CD4-positive, CD25-positive, alpha-beta regulatory T cell (primary cell): Measurements from ENCODE around the gene AHNAK2. TPM values are rescaled to one million over a fixed set of nuclear protein-coding genes. Genes with fewer than 3 reads are reported as not detected.

ENCODE experiments used
- ATAC-seq, 2 donors: fragments of 150-1000 bp; cut with Tn5 transposase; one replicate each; pipeline ENCODE4 v1.10.0; 2021; ENCODE audit warnings: low read depth in 2 of 2, moderate number of reproducible peaks in 2 of 2, moderate library complexity in 1 of 2
- DNase-seq, 3 donors: peaks; one replicate each; pipeline versions ENCODE4 v3.0.0 to v3.0.0-alpha.2; 2012 to 2022; ENCODE audit warnings: mixed read lengths in 1 of 3
- H3K27ac ChIP-seq: one replicate; pipeline ENCODE4 v1.7.0; 2013; ENCODE audit warnings: mild to moderate bottlenecking, low read length; ENCODE audit not compliant: insufficient read depth, poor library complexity, severe bottlenecking
- H3K27me3 ChIP-seq: one replicate; pipeline ENCODE4 v1.7.0; 2013; ENCODE audit warnings: low read length; ENCODE audit not compliant: control insufficient read depth, insufficient read depth
- H3K36me3 ChIP-seq: one replicate; pipeline ENCODE4 v1.7.0; 2013; ENCODE audit warnings: mild to moderate bottlenecking, low read length, moderate library complexity; ENCODE audit not compliant: control insufficient read depth, insufficient read depth
- H3K4me1 ChIP-seq: 2 replicates; pipeline ENCODE4 v1.7.0; 2013; ENCODE audit warnings: mild to moderate bottlenecking, low read length; ENCODE audit not compliant: insufficient read depth, control insufficient read depth, poor library complexity, severe bottlenecking
- H3K4me3 ChIP-seq: one replicate; pipeline ENCODE4 v1.7.0; 2013; ENCODE audit warnings: low read depth, mild to moderate bottlenecking, low read length, moderate library complexity
- H3K9me3 ChIP-seq, 2 experiments: 1 replicate in 1 of 2; 2 replicates in 1 of 2; pipeline ENCODE4 v1.7.0; 2013; ENCODE audit warnings: low read length in 2 of 2, mild to moderate bottlenecking in 1 of 2, moderate library complexity in 1 of 2; ENCODE audit not compliant: control insufficient read depth in 2 of 2
- H3K27ac Mint-ChIP-seq, 3 donors: one replicate each; pipeline ENCODE4 v1.8.0; 2020 to 2022; ENCODE audit warnings: mild to moderate bottlenecking in 3 of 3, mixed read lengths in 3 of 3, moderate library complexity in 2 of 3
- H3K27me3 Mint-ChIP-seq: one replicate; pipeline ENCODE4 v1.8.0; 2022; ENCODE audit warnings: mild to moderate bottlenecking, mixed read lengths
- H3K36me3 Mint-ChIP-seq: one replicate; pipeline ENCODE4 v1.8.0; 2020; ENCODE audit warnings: mixed read lengths
- H3K4me1 Mint-ChIP-seq, 4 donors: one replicate each; pipeline ENCODE4 v1.8.0; 2020 to 2022; ENCODE audit warnings: mixed read lengths in 4 of 4, mild to moderate bottlenecking in 1 of 4
- H3K4me3 Mint-ChIP-seq, 4 donors: one replicate each; pipeline ENCODE4 v1.8.0; 2020 to 2022; ENCODE audit warnings: mild to moderate bottlenecking in 4 of 4, mixed read lengths in 4 of 4, moderate library complexity in 3 of 4
- H3K9me3 Mint-ChIP-seq, 7 donors: one replicate each; pipeline ENCODE4 v1.8.0; 2020 to 2022; ENCODE audit warnings: mixed read lengths in 7 of 7, mild to moderate bottlenecking in 3 of 7, moderate library complexity in 2 of 7
- polyA plus RNA-seq, 4 donors: library from polyadenylated mRNA; unstranded; fragments of 300-500 nt; fragmentation: Illumina TruSeq; gene quantifications; one replicate each; pipeline ENCODE4 v1.2.3, GENCODE V29; 2021
- total RNA-seq: library from RNA; stranded (reverse); gene quantifications from one replicate; pipeline ENCODE4 v1.2.3, GENCODE V29; 2022

Gene AHNAK2
- total and polyA plus RNA-seq, 5 donors from 2014 or later = not detected

DNA sequence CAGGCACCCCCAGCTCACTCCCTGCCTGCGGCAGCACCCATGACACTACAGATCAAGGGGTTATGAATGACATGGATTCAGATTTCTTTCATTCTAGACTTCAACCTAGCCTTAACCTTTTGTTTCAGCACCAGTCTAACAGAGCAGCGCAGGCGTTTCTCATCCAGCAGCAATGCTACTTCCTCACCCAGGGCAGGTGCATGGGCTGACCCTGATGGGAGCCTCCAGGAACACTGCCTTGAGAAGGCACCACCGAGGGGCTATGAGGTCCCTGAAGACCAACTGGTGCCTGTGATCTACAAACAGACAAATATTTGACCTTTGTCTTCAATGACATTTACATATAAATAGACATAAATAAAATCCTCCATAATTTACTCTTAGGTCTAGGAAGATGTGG, 31.9 kb upstream of the AHNAK2 start:
- DNase-seq (no peak), ATAC-seq (no peak)
- Mint-ChIP-seq H3K4me3 (no peak overlapping the region), H3K36me3 (peaks cover 12% of the 10 kb centered on the region), H3K27ac (no peak overlapping the region), H3K4me1 (peaks cover 7 to 33% (median 20%) of the 10 kb centered on the region in 4 donors), H3K27me3 (no peaks in the 10 kb centered on the region), H3K9me3 (no peaks in the 10 kb centered on the region)
- no peaks in the 10 kb centered on the region for H3K9me3 ChIP-seq
- H3K27me3 ChIP-seq = no peaks in the 10 kb centered on the region
- H3K4me3 ChIP-seq = no peak overlapping the region
- no peak overlapping the region for H3K27ac ChIP-seq
- peaks cover 40% of the 10 kb centered on the region for H3K36me3 ChIP-seq
- H3K4me1 ChIP-seq = peaks cover 21% of the 10 kb centered on the region

DNA sequence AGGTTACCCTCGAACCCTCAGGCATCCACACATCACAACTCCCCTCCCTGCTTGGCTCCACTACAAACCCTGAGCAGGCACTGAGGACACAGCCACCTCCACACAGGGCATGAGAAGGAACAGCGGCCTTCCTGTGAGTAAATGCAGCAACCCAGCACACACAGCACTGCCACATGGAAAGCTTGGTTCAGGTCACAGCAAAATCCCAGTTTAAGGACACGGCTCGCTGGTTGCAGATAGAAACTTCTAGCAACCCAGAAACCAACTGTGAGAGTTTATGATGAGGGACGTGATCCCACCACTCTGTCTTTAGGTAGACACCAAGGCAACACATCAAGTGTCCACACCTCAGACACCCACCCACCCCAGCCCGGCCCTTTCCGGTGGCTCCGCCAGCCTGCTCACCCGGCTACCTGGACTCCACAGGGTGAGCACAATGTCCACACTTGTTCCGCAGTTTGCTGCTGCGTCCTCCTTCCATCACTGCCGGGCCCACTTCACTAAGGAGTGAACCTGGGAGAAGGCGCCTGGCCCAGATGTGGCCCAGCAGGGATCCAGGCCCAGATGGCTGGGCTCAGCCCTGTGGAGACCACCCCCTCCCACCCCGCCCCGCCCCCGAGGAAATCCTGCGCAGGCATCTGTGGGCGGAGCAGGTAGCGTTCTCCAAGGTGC, 29.6 kb upstream of the AHNAK2 start:
- ATAC-seq = no peak
- Histone ChIP-seq H3K27ac (no peak overlapping the region), H3K4me1 (peaks cover 7% of the 10 kb centered on the region), H3K9me3 (no peaks in the 10 kb centered on the region), H3K27me3 (no peaks in the 10 kb centered on the region), H3K4me3 (no peak overlapping the region), H3K36me3 (peaks cover 40% of the 10 kb centered on the region)
- no peaks in the 10 kb centered on the region for H3K27me3 Mint-ChIP-seq
- H3K4me1 Mint-ChIP-seq = peaks cover 0 to 11% (median 1%) of the 10 kb centered on the region in 4 donors
- no peak for DNase-seq
- no peaks in the 10 kb centered on the region for H3K9me3 Mint-ChIP-seq
- H3K36me3 Mint-ChIP-seq = peaks cover 8% of the 10 kb centered on the region
- no peak overlapping the region for H3K27ac Mint-ChIP-seq
- H3K4me3 Mint-ChIP-seq = no peak overlapping the region

DNA sequence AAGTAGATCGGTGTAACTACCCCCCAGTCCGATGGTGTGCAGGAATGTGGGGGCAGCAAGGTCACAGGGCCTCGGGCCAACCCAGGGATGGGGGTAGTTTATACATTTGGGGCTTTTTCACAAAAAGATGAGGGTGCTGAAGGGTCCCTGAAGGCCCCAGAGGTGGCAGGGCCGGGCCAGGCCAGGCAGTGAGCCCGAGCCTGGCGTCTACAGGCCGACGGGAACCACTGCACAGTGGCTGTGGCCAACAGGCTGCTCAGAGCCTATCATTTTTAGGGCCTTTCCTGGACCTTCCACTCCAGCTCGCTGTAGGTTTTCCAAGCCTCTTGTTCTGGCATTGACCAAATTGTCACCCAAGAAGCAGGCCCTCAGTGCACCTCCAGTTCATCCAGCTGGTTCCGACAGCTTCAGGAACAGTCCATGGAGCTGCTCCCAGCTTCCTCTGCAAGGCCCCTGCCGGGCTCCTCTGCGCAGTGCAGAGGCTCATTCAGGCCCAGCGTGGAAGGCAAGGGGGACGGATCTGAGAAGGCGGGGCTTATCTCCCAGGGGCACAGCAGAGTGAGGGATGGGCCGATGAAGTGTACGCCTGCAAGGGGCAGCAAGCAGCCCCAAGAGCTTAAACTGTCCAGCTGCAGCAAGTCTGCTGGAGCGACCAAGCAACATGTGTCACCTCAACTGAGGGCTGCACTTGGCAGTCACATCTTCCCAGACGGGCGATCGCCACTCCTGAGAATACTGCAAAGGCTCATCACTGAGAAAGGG, 28.8 kb upstream of the AHNAK2 start:
- Mint-ChIP-seq H3K27me3 (no peaks in the 10 kb centered on the region), H3K4me3 (no peak overlapping the region), H3K36me3 (peaks cover 8% of the 10 kb centered on the region), H3K9me3 (no peaks in the 10 kb centered on the region), H3K4me1 (peaks cover 0 to 5% (median under 1%) of the 10 kb centered on the region in 4 donors), H3K27ac (no peak overlapping the region)
- no peak overlapping the region for H3K27ac ChIP-seq
- no peak overlapping the region for H3K4me3 ChIP-seq
- H3K4me1 ChIP-seq = peaks cover 3% of the 10 kb centered on the region
- ATAC-seq (no peak), DNase-seq (no peak)
- H3K27me3 ChIP-seq = no peaks in the 10 kb centered on the region
- H3K36me3 ChIP-seq = peaks cover 40% of the 10 kb centered on the region
- no peaks in the 10 kb centered on the region for H3K9me3 ChIP-seq

- Histone ChIP-seq H3K4me1 (no peaks in the 10 kb centered on the region), H3K9me3 (no peaks in the 10 kb centered on the region), H3K27ac (no peak overlapping the region), H3K36me3 (peaks cover 34% of the 10 kb centered on the region), H3K27me3 (no peaks in the 10 kb centered on the region), H3K4me3 (no peak overlapping the region)
- Mint-ChIP-seq H3K27me3 (no peaks in the 10 kb centered on the region), H3K4me3 (no peak overlapping the region), H3K27ac (no peak overlapping the region), H3K36me3 (peaks cover 8% of the 10 kb centered on the region), H3K4me1 (peaks cover 0 to 2% (median 0%) of the 10 kb centered on the region in 4 donors), H3K9me3 (no peaks in the 10 kb centered on the region)
- ATAC-seq = no peak
- DNase-seq = no peak
Measured at GRCh38 chr14:105005929-105006830, 28.0 kb upstream of the AHNAK2 start.

DNA sequence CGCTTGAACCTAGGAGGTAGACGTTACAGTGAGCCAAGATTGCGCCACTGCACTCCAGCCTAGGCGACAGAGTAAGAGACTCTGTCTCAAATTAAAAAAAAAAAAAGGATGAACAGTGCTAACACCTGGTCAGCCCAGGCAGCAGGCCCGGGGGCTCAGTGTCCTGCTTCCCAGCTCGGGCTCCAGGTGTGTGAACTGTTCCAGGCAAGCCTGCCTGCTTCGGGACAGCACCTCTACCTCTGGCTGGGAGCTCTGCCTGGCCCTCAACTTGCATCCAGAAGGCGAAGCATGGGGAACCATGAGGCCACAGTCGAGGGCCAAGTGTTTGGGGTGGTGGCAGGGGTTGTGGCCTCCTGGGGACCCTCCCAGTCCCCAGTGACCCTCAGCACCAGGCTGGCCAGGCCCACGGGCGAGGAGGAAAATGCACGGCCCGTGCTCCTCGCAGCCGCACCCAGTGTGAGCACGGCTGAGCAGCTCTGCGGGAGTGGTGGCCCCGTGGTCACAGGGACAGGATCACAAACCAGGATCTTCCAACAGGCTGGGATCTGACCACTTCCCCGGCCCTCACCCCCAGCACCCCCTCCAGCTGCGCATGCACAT, 27.3 kb upstream of the AHNAK2 start:
- Histone ChIP-seq H3K4me3 (no peak overlapping the region), H3K27ac (no peak overlapping the region), H3K36me3 (peaks cover 26% of the 10 kb centered on the region), H3K4me1 (no peaks in the 10 kb centered on the region), H3K27me3 (no peaks in the 10 kb centered on the region), H3K9me3 (no peaks in the 10 kb centered on the region)
- Mint-ChIP-seq H3K4me3 (no peak overlapping the region), H3K36me3 (peaks cover 8% of the 10 kb centered on the region), H3K27me3 (no peaks in the 10 kb centered on the region), H3K4me1 (peaks cover 0 to 2% (median 0%) of the 10 kb centered on the region in 4 donors), H3K27ac (no peak overlapping the region), H3K9me3 (no peaks in the 10 kb centered on the region)
- DNase-seq (no peak), ATAC-seq (no peak)

DNA sequence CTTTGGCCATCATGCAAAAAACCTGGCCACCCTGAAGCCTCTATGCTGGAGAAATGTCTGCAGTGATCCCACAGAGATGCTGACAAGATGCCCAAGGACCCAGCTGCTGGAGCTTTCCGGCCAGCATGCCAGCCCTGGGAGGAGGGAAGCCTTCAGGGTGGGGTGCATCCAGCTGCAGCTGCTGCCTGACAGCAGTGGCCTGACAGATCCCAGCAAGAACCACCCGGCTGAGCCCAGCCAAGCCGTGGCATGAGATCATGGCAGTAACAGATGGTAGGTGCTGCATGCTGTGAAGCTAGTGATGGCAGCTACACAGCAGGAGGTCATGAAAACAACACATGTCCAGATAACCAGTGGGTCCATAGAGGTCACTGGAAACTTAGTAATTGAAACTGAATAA, 21.2 kb upstream of the AHNAK2 start:
- no peaks in the 10 kb centered on the region for H3K27me3 Mint-ChIP-seq
- no peak overlapping the region for H3K27ac Mint-ChIP-seq
- DNase-seq (no peak), ATAC-seq (no peak)
- no peaks in the 10 kb centered on the region for H3K27me3 ChIP-seq
- no peaks in the 10 kb centered on the region for H3K36me3 Mint-ChIP-seq
- H3K27ac ChIP-seq = no peak overlapping the region
- no peak overlapping the region for H3K4me3 ChIP-seq
- H3K4me3 Mint-ChIP-seq = no peak overlapping the region
- H3K36me3 ChIP-seq = no peaks in the 10 kb centered on the region
- no peaks in the 10 kb centered on the region for H3K4me1 ChIP-seq
- H3K4me1 Mint-ChIP-seq = peaks cover 0 to 5% (median 2%) of the 10 kb centered on the region in 4 donors
- H3K9me3 Mint-ChIP-seq = no peaks in the 10 kb centered on the region
- no peaks in the 10 kb centered on the region for H3K9me3 ChIP-seq

GRCh38 chr14:104998801-104999200, 20.6 kb upstream of the AHNAK2 start:
- H3K27ac ChIP-seq = no peak overlapping the region

More at GRCh38 chr14:104998801-104999200, 20.6 kb upstream of the AHNAK2 start:
- no peaks in the 10 kb centered on the region for H3K36me3 Mint-ChIP-seq
- DNase-seq = no peak
- no peak overlapping the region for H3K4me3 Mint-ChIP-seq
- H3K27me3 Mint-ChIP-seq = no peaks in the 10 kb centered on the region
- Histone ChIP-seq H3K4me1 (no peaks in the 10 kb centered on the region), H3K4me3 (no peak overlapping the region), H3K27me3 (no peaks in the 10 kb centered on the region), H3K36me3 (no peaks in the 10 kb centered on the region), H3K9me3 (no peaks in the 10 kb centered on the region)
- H3K9me3 Mint-ChIP-seq = no peaks in the 10 kb centered on the region
- H3K4me1 Mint-ChIP-seq = peaks cover 0 to 5% (median 2%) of the 10 kb centered on the region in 4 donors
- H3K27ac Mint-ChIP-seq = no peak overlapping the region
- no peak for ATAC-seq
